H9 (cell line): ENCODE measurements around the gene NINJ1. TPM values are rescaled to one million over a fixed set of nuclear protein-coding genes. Genes with fewer than 3 reads are reported as not detected.
A peak's percentile ranks its signal among the peaks of the same experiment; 100 is the strongest.

Experiments
- DNase-seq: peaks from one replicate; pipeline ENCODE4 v3.0.0-alpha.2; 2017
- H2AFZ ChIP-seq: one replicate; pipeline ENCODE4 v1.6.1; 2013; ENCODE audit warnings: mild to moderate bottlenecking, low read length, control low read depth, moderate library complexity
- H2AK5ac ChIP-seq: 2 replicates; pipeline ENCODE4 v1.6.1; 2013; ENCODE audit warnings: low read length, control low read depth, mixed read lengths; ENCODE audit not compliant: insufficient read length
- H2BK120ac ChIP-seq: one replicate; pipeline ENCODE4 v1.6.1; 2013; ENCODE audit warnings: low read depth, mild to moderate bottlenecking, low read length, control low read depth, inconsistent platforms; ENCODE audit not compliant: poor library complexity, severe bottlenecking
- H2BK12ac ChIP-seq: 2 replicates; pipeline ENCODE4 v1.6.1; 2013; ENCODE audit warnings: low read length, control low read depth, mixed read lengths, low read depth; ENCODE audit not compliant: insufficient read length
- H2BK15ac ChIP-seq: 2 replicates; pipeline ENCODE4 v1.6.1; 2013; ENCODE audit warnings: low read depth, low read length, control low read depth
- H2BK20ac ChIP-seq: one replicate; pipeline ENCODE4 v1.6.1; 2013; ENCODE audit warnings: low read depth, mild to moderate bottlenecking, low read length, control low read depth, inconsistent platforms; ENCODE audit not compliant: poor library complexity, severe bottlenecking
- H2BK5ac ChIP-seq: 2 replicates; pipeline ENCODE4 v1.6.1; 2013; ENCODE audit warnings: low read length, control low read depth, mixed read lengths; ENCODE audit not compliant: insufficient read length
- H3K14ac ChIP-seq: 2 replicates; pipeline ENCODE4 v1.6.1; 2013; ENCODE audit warnings: low read length, control low read depth; ENCODE audit not compliant: insufficient read depth
- H3K18ac ChIP-seq: 2 replicates; pipeline ENCODE4 v1.6.1; 2013; ENCODE audit warnings: low read depth, mild to moderate bottlenecking, mixed read lengths, low read length, control low read depth; ENCODE audit not compliant: insufficient read length
- H3K23ac ChIP-seq: 2 replicates; pipeline ENCODE4 v1.6.1; 2013; ENCODE audit warnings: low read length, control low read depth, mixed read lengths, low read depth; ENCODE audit not compliant: insufficient read length
- H3K23me2 ChIP-seq: 2 replicates; pipeline ENCODE4 v1.6.1; 2013; ENCODE audit warnings: low read depth, mild to moderate bottlenecking, mixed read lengths, low read length, control low read depth; ENCODE audit not compliant: insufficient read length, poor library complexity, severe bottlenecking
- H3K27ac ChIP-seq: 2 replicates; pipeline ENCODE4 v1.5.1; 2013; ENCODE audit warnings: low read length, control low read depth, mixed read lengths, low read depth; ENCODE audit not compliant: insufficient read length
- H3K27me3 ChIP-seq: 2 replicates; pipeline ENCODE4 v1.6.1; 2013; ENCODE audit warnings: low read length, control low read depth, inconsistent platforms; ENCODE audit not compliant: insufficient read depth
- H3K4ac ChIP-seq: 2 replicates; pipeline ENCODE4 v1.6.1; 2013; ENCODE audit warnings: low read depth, mild to moderate bottlenecking, control low read depth, inconsistent platforms, low read length, moderate library complexity
- H3K4me1 ChIP-seq: 2 replicates; pipeline ENCODE4 v1.6.1; 2013; ENCODE audit warnings: low read length, control low read depth, inconsistent platforms; ENCODE audit not compliant: insufficient read depth
- H3K4me2 ChIP-seq: 2 replicates; pipeline ENCODE4 v1.6.1; 2013; ENCODE audit warnings: low read length, control low read depth, mixed read lengths; ENCODE audit not compliant: insufficient read length, insufficient read depth
- H3K56ac ChIP-seq: 2 replicates; pipeline ENCODE4 v1.6.1; 2013; ENCODE audit warnings: low read depth, mild to moderate bottlenecking, mixed read lengths, low read length, control low read depth; ENCODE audit not compliant: insufficient read length
- H3K79me1 ChIP-seq: 2 replicates; pipeline ENCODE4 v1.6.1; 2013; ENCODE audit warnings: low read depth, mild to moderate bottlenecking, moderate library complexity, low read length, control low read depth, inconsistent platforms; ENCODE audit not compliant: insufficient read depth, poor library complexity, severe bottlenecking
- H3K79me2 ChIP-seq: 2 replicates; pipeline ENCODE4 v1.6.1; 2013; ENCODE audit warnings: low read length, control low read depth, inconsistent platforms; ENCODE audit not compliant: insufficient read depth
- H3K9ac ChIP-seq: 2 replicates; pipeline ENCODE4 v1.6.1; 2013; ENCODE audit warnings: low read length, control low read depth, mixed read lengths; ENCODE audit not compliant: insufficient read length; ENCODE audit errors: extremely low read depth
- H3K9me3 ChIP-seq: one replicate; pipeline ENCODE4 v1.6.1; 2013; ENCODE audit warnings: low read depth, low read length, inconsistent platforms; ENCODE audit not compliant: control insufficient read depth
- H3T11ph ChIP-seq: one replicate; pipeline ENCODE4 v1.6.1; 2013; ENCODE audit warnings: mild to moderate bottlenecking, low read length, control low read depth, inconsistent platforms
- H4K20me1 ChIP-seq: one replicate; pipeline ENCODE4 v1.6.1; 2013; ENCODE audit not compliant: control insufficient read depth, insufficient read length, insufficient read depth
- H4K5ac ChIP-seq: 2 replicates; pipeline ENCODE4 v1.6.1; 2013; ENCODE audit warnings: low read depth, mild to moderate bottlenecking, mixed read lengths, low read length, control low read depth; ENCODE audit not compliant: insufficient read length
- H4K8ac ChIP-seq: replicated peaks from 2 replicates; pipeline ENCODE4 v1.6.1; 2013; ENCODE audit warnings: low read length, control low read depth, mixed read lengths, low read depth; ENCODE audit not compliant: insufficient read length
- H4K91ac ChIP-seq: 2 replicates; pipeline ENCODE4 v1.6.1; 2013; ENCODE audit warnings: low read depth, mild to moderate bottlenecking, moderate library complexity, mixed read lengths, low read length, control low read depth; ENCODE audit not compliant: insufficient read length
- H3K27ac Mint-ChIP-seq, 3 experiments: 2 replicates in 2 of 3; 3 replicates in 1 of 3; pipeline ENCODE4 v1.8.0; 2020 to 2021; ENCODE audit warnings: mixed read lengths in 3 of 3, mild to moderate bottlenecking in 1 of 3, moderate library complexity in 1 of 3
- H3K27me3 Mint-ChIP-seq: 2 replicates; pipeline ENCODE4 v1.8.0; 2021; ENCODE audit warnings: low read depth, mild to moderate bottlenecking, moderate library complexity, mixed read lengths
- H3K36me3 Mint-ChIP-seq, 3 experiments: 2 replicates in 2 of 3; 3 replicates in 1 of 3; pipeline ENCODE4 v1.8.0; 2020 to 2021; ENCODE audit warnings: low read depth in 3 of 3, mixed read lengths in 3 of 3; ENCODE audit not compliant: insufficient read depth in 1 of 3
- H3K4me1 Mint-ChIP-seq, 2 experiments: 2 replicates each; pipeline ENCODE4 v1.8.0; 2020; ENCODE audit warnings: mixed read lengths in 2 of 2
- H3K4me3 Mint-ChIP-seq, 2 experiments: 2 replicates in 1 of 2; 3 replicates in 1 of 2; pipeline ENCODE4 v1.8.0; 2020 to 2021; ENCODE audit warnings: mild to moderate bottlenecking in 2 of 2, mixed read lengths in 2 of 2, moderate library complexity in 1 of 2
- H3K9me3 Mint-ChIP-seq, 2 experiments: 2 replicates in 1 of 2; 3 replicates in 1 of 2; pipeline ENCODE4 v1.8.0; 2020; ENCODE audit warnings: mild to moderate bottlenecking in 2 of 2, mixed read lengths in 2 of 2, moderate library complexity in 1 of 2
- WGBS: extraction: QIAGEN DNeasy Blood & Tissue Kit; methylation state at CpG from one replicate; pipeline ENCODE4 v1.1.7; 2013; ENCODE audit warnings: missing lambda C conversion rate, low lambda C conversion rate, mixed read lengths; ENCODE audit not compliant: insufficient read length; ENCODE audit errors: extremely low coverage; 5-methylcytosine and 5-hydroxymethylcytosine counted together
- total RNA-seq: library from RNA; stranded (reverse); gene quantifications from 2 replicates; pipeline ENCODE4 v1.2.1, GENCODE V29; 2021
- TF ChIP-seq, protein P1 (sequence below): fragments of 200-600 bp; sonication (generic); conservative IDR thresholded peaks from 3 replicates; pipeline ENCODE4 v1.8.0; 2021; ENCODE audit warnings: antibody characterized with exemption, mild to moderate bottlenecking

The NINJ1 gene
- total RNA-seq, 1 experiment from 2014 or later = 28.9 TPM

DNA sequence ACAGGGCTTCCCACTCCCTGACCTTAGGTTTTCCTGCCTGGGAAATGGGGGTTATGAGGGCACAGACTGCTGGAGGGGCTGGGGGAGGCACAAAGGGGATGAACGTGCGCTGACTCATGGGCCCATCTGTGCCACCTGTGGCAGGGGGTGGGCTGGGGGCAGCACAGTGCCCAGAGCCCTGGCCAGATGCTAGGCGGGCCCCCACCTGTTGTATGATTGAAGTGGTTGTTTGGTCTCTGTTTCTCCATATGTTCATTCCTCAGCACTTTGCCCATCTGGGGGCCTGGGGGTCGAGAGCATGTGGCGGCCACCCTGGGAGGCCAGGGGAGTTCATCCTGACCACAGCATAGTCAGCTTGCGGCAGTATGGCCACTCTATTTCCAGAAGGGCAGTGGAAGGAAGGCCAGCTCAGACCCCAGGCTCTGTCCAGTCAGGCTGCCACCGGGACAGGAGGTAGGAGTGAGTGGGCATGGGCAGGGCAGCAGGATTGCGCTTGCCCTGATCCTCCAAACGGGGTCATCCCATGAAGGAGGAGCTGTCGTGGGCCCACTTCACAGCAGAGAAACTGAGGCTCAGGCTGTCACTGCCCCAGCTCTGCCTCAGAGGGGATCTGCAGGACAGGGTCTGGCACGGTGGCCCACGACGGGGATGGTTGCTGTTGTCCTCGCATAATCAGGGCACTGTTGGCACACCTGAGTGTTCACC is 841 bp upstream of the NINJ1 start:
- Histone ChIP-seq H3K23me2 (no peaks in the 10 kb centered on the region), H3K18ac (no peak overlapping the region), H4K91ac (no peak overlapping the region), H2BK20ac (no peak overlapping the region), H3K79me2 (no peaks in the 10 kb centered on the region), H2BK5ac (no peak overlapping the region), H3K79me1 (no peaks in the 10 kb centered on the region), H3T11ph (no peak overlapping the region), H2BK15ac (no peak overlapping the region), H4K20me1 (no peaks in the 10 kb centered on the region), H3K27ac (no peak overlapping the region), H2BK120ac (no peak overlapping the region), H3K4me1 (no peaks in the 10 kb centered on the region; the same call in 1 of the 2 replicates), H4K8ac (no peak overlapping the region), H3K27me3 (peaks cover 5% of the 10 kb centered on the region; the same call in 1 of the 2 replicates), H2BK12ac (no peak overlapping the region), H3K4me2 (peak overlapping the region; percentile 48), H3K9ac (no peak overlapping the region), H3K23ac (no peak overlapping the region), H3K4ac (no peak overlapping the region), H2AFZ (no peak overlapping the region), H2AK5ac (no peak overlapping the region), H3K56ac (no peak overlapping the region), H4K5ac (no peak overlapping the region), H3K9me3 (no peaks in the 10 kb centered on the region), H3K14ac (no peak overlapping the region)
- no CpG with 5 or more reads among the region's 14 CpGs for WGBS
- Mint-ChIP-seq H3K4me1 (peaks cover 15 to 28% of the 10 kb centered on the region in 2 experiments), H3K27ac (no peak overlapping the region), H3K9me3 (peaks cover 2 to 3% of the 10 kb centered on the region in 2 experiments; a peak in 2 of 5 replicates), H3K27me3 (peaks cover 32% of the 10 kb centered on the region), H3K36me3 (no peaks in the 10 kb centered on the region; a peak in 2 of 7 replicates), H3K4me3 (peak overlapping the region; percentile 56 to 77)
- no peak for DNase-seq
- TF ChIP-seq, protein P1, sequence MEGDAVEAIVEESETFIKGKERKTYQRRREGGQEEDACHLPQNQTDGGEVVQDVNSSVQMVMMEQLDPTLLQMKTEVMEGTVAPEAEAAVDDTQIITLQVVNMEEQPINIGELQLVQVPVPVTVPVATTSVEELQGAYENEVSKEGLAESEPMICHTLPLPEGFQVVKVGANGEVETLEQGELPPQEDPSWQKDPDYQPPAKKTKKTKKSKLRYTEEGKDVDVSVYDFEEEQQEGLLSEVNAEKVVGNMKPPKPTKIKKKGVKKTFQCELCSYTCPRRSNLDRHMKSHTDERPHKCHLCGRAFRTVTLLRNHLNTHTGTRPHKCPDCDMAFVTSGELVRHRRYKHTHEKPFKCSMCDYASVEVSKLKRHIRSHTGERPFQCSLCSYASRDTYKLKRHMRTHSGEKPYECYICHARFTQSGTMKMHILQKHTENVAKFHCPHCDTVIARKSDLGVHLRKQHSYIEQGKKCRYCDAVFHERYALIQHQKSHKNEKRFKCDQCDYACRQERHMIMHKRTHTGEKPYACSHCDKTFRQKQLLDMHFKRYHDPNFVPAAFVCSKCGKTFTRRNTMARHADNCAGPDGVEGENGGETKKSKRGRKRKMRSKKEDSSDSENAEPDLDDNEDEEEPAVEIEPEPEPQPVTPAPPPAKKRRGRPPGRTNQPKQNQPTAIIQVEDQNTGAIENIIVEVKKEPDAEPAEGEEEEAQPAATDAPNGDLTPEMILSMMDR = no peak
